ENCODE results near the gene SYNM. TPM values are rescaled to one million over a fixed set of nuclear protein-coding genes. Genes with fewer than 3 reads are reported as not detected.

Gene SYNM
- total and polyA plus RNA-seq, 2 of the 8 experiments (the other 6 are each of a cell fraction or from before 2014, with no cell fraction given), result 0.89 to 2.0 TPM

DNA sequence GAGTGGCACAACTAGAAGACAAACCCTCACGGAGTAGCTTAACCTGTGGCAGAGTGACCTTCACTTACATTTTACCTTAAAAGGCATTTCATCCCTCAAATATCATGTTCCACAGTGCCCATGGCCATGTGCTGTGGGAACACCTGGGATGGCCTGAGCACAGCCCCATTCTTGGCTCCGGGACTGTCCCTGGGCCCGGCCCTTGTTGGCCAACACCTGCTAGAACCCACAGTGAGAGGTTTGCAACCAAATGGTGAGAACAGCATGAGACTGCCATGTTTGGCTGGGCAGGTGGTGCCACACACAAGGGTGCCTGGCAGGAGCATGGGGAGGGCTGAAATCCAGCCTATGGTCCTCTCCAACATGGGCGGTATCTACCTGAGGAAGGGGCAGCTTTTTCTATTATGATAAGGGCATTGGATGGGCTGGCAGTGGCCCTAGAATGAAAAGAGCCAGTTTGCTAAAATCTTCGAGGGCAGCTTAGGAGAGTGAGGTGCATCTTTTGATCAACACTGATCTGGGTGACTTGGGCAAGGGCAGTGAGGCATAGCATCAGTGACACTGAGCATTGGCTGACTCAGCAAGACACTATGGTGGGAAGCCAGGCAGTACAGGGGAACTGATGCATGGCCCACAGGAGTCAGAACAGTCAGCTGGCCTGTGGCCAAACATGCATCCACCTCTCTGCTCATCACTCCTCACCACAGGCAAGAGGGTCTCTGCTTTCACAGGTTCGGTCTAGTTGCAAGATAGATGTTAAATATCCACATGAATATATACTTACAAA is 53.9 kb downstream of the SYNM start:
- Histone ChIP-seq H3K27me3 (replicated peaks in 1 of 4; ENCODE audit: control insufficient read depth in 3 of 4, extremely low read depth in 1 of 4, insufficient read depth in 3 of 4, low read length in 3 of 4) (no peaks in the 10 kb centered on the region), H2AK5ac (ENCODE audit: low read depth, low read length) (no peak overlapping the region), H4K8ac (ENCODE audit: extremely low read depth, insufficient read depth, low read length) (no peak overlapping the region), H3K23me2 (ENCODE audit: low read depth, low read length) (no peaks in the 10 kb centered on the region), H3K9ac (replicated peaks in 1 of 4; ENCODE audit: extremely low read depth in 1 of 4, low read depth in 3 of 4, low read length in 3 of 4) (no peak overlapping the region), H3K14ac (ENCODE audit: insufficient read length) (no peak overlapping the region), H3K79me1 (ENCODE audit: low read depth, low read length) (no peaks in the 10 kb centered on the region), H2BK120ac (replicated peaks; ENCODE audit: low read depth, low read length) (no peak overlapping the region), H4K20me1 (replicated peaks in 1 of 2; ENCODE audit: control insufficient read depth in 1 of 2, insufficient read depth in 2 of 2, low read length in 2 of 2) (no peaks in the 10 kb centered on the region), H2BK20ac (ENCODE audit: low read length) (no peak overlapping the region), H3K79me2 (ENCODE audit: control insufficient read depth in 1 of 2, insufficient read depth in 2 of 2, low read length in 2 of 2) (no peaks in the 10 kb centered on the region), H3K56ac (replicated peaks; ENCODE audit: insufficient read length, low read depth, low read length) (no peak overlapping the region), H2BK12ac (ENCODE audit: low read depth, low read length) (no peak overlapping the region), H4K91ac (replicated peaks; ENCODE audit: insufficient read length, low read length) (no peak overlapping the region), H4K5ac (ENCODE audit: insufficient read length, low read depth, low read length) (no peak overlapping the region), H3K9me3 (ENCODE audit: insufficient read depth in 2 of 2, low read depth in 1 of 2, low read length in 1 of 2) (no peaks in the 10 kb centered on the region), H2BK5ac (ENCODE audit: low read depth, low read length) (no peak overlapping the region), H3K4me2 (ENCODE audit: insufficient read depth in 1 of 2, low read depth in 2 of 2, low read length in 2 of 2) (no peak overlapping the region), H3K18ac (ENCODE audit: extremely low read depth, low read length) (no peak overlapping the region), H3K23ac (ENCODE audit: insufficient read length) (no peak overlapping the region), H3K27ac (ENCODE audit: low read depth, low read length) (no peak overlapping the region), H3K4ac (replicated peaks; ENCODE audit: insufficient read length, low read depth, low read length) (no peak overlapping the region), H2BK15ac (ENCODE audit: low read length) (no peak overlapping the region), H3K36me3 (ENCODE audit: control insufficient read depth in 2 of 4, insufficient read depth in 4 of 4, low read length in 3 of 4) (peaks cover 0 to 4% (median 0%) of the 10 kb centered on the region in 4 experiments; a peak in 2 of 8 replicates), H3K4me1 (replicated peaks in 1 of 4; ENCODE audit: control insufficient read depth in 3 of 4, insufficient read depth in 4 of 4, low read length in 3 of 4) (peaks cover 0 to 4% (median 3%) of the 10 kb centered on the region in 4 experiments; a peak in 4 of 7 replicates), H2AFZ (ENCODE audit: low read length) (no peak overlapping the region), H3K4me3 (ENCODE audit: extremely low read depth in 1 of 4, insufficient read depth in 2 of 4, low read depth in 3 of 4, low read length in 4 of 4) (no peak overlapping the region)
- no peak for FAIRE-seq
- ChIA-PET CTCF (ENCODE audit: partially characterized antibody) (interaction anchor here (0.8 to 1.5 kb wide), 3 partner anchors 11 to 53 kb away, joined by 3 to 4 read pairs (median 3); no protein-coding TSS in a partner anchor), POLR2A (ENCODE audit: partially characterized antibody) (no interaction called here)
- 92% methylated on average over 6 of the region's 6 CpGs; no CpG with 5 or more reads in 1 of the 2 experiments for WGBS, 2 experiments (ENCODE audit: extremely low coverage in 1 of 2, insufficient coverage in 1 of 2, insufficient read length in 1 of 2, insufficient replicate concordance in 2 of 2, low coverage in 1 of 2, low lambda C conversion rate in 2 of 2, missing lambda C conversion rate in 1 of 2)
- TF ChIP-seq KDM5A (IDR thresholded peaks at IDR 0.05; ENCODE audit: low read length), result no peak
- TF ChIP-seq MAFK (IDR thresholded peaks at IDR 0.05; ENCODE audit: low read depth, low read length), result no peak
- no peak for TF ChIP-seq CHD2 (IDR thresholded peaks at IDR 0.05; ENCODE audit: low read length)
- TF ChIP-seq, protein P1, sequence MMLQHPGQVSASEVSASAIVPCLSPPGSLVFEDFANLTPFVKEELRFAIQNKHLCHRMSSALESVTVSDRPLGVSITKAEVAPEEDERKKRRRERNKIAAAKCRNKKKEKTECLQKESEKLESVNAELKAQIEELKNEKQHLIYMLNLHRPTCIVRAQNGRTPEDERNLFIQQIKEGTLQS (IDR thresholded peaks at IDR 0.05; ENCODE audit: insufficient read depth, low read depth, low read length), result no peak
- no peak for DNase-seq (ENCODE audit: low read depth in 1 of 2, low spot score in 2 of 2)
